ENCODE measurements around the gene INPP4B. TPM values are rescaled to one million over a fixed set of nuclear protein-coding genes. Genes with fewer than 3 reads are reported as not detected.
A peak's percentile ranks its signal among the peaks of the same experiment; 100 is the strongest.

The INPP4B gene
- total and polyA plus RNA-seq, 7 experiments from 2014 or later, result 52.8 to 77.5 (median 64.2) TPM

DNA sequence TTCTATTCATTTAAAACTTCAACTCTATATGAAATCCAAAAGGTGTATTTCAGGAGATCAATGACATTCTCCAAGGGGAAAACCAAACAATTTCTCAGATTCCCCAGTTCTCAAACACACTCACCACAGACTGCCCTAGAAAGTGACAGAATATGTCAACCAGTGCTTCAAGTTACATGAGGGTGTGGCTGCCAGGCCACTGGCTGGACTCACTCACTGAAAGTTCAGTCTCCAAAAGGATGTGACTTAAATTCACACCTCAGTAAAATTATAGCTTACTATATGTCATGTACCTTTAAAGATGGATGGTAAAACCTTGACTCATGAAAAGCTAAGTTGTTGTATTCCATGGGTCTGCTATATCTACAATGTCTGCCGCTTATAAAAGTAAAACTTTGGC lies 7.3 kb downstream of the INPP4B start:
- H3K4me1 ChIP-seq (ENCODE audit: control insufficient read depth in 2 of 2, insufficient read depth in 2 of 2, low read length in 2 of 2), result no peaks in the 10 kb centered on the region
- no peak for ATAC-seq

DNA sequence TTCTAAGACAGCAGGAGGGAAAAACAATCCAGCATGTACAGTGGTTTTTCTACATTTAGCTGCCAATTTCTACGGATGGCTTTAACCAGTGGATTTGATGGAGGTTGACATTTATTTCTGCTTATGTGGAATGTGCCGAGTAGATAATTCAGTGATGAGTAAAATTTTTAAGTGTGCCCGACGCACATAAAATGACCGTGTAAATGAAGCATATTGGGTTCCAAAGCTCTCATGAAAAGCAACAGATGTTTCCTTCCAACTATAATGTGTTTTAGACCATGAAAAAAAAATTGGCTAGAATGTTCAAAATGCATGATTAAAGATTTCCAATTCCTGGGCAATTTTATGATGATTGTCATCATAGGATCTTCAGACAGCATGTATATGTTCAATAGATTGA lies 14.1 kb downstream of the INPP4B start:
- Mint-ChIP-seq H3K4me3 (no peak overlapping the region), H3K27ac (no peak overlapping the region), H3K27me3 (peaks cover 0 to 3% (median 0%) of the 10 kb centered on the region in 5 donors), H3K4me1 (no peaks in the 10 kb centered on the region), H3K36me3 (peaks cover 0 to 2% (median 0%) of the 10 kb centered on the region in 5 donors), H3K9me3 (peaks cover 0 to 4% (median 0%) of the 10 kb centered on the region in 11 donors)
- Histone ChIP-seq H3K4me3 (ENCODE audit: low read length) (no peak overlapping the region), H3K36me3 (ENCODE audit: control insufficient read depth in 2 of 3, insufficient read depth in 3 of 3, low read length in 3 of 3) (no peaks in the 10 kb centered on the region), H3K9me3 (ENCODE audit: control insufficient read depth in 2 of 3, low read length in 3 of 3) (no peaks in the 10 kb centered on the region), H3K27ac (ENCODE audit: low read depth, low read length) (no peak overlapping the region), H3K27me3 (ENCODE audit: control insufficient read depth in 2 of 2, insufficient read depth in 2 of 2, low read length in 2 of 2) (no peaks in the 10 kb centered on the region), H3K4me1 (ENCODE audit: control insufficient read depth in 2 of 2, insufficient read depth in 2 of 2, low read length in 2 of 2) (no peaks in the 10 kb centered on the region)
- ChIA-PET POLR2A (no interaction called here), CTCF (interaction anchor here (1.1 kb wide), 1 partner anchor 703 kb away, joined by 4 read pairs; no protein-coding TSS in a partner anchor)
- intact Hi-C loops (cut with micrococcal nuclease), result loop anchor here in 1 of 2 donors (5.0 kb wide), 1 partner anchor 90 kb away; no protein-coding TSS in a partner anchor
- no peak for ATAC-seq
- no peak for DNase-seq

More for the DNA sequence above, 7.3 kb downstream of the INPP4B start:
- Mint-ChIP-seq H3K4me3 (no peak overlapping the region), H3K27me3 (no peaks in the 10 kb centered on the region), H3K36me3 (no peaks in the 10 kb centered on the region), H3K9me3 (no peaks in the 10 kb centered on the region), H3K27ac (no peak overlapping the region), H3K4me1 (peaks cover 0 to 9% (median 2%) of the 10 kb centered on the region in 7 donors)
- intact Hi-C loops (cut with micrococcal nuclease), result no loop called here
- CTCF ChIA-PET, result interaction anchor here (0.7 to 2.0 kb wide), 2 partner anchors 204 to 710 kb away, joined by 3 to 11 read pairs; no protein-coding TSS in a partner anchor
- no peak for DNase-seq
- POLR2A ChIA-PET, result interaction anchor here (0.6 kb wide), 1 partner anchor 644 kb away, joined by 4 read pairs; no protein-coding TSS in a partner anchor
- no peaks in the 10 kb centered on the region for H3K36me3 ChIP-seq (ENCODE audit: control insufficient read depth in 2 of 3, insufficient read depth in 3 of 3, low read length in 3 of 3)
- H3K27me3 ChIP-seq (ENCODE audit: control insufficient read depth in 2 of 2, insufficient read depth in 2 of 2, low read length in 2 of 2), result no peaks in the 10 kb centered on the region
- no peak overlapping the region for H3K4me3 ChIP-seq (ENCODE audit: low read length)
- no peaks in the 10 kb centered on the region for H3K9me3 ChIP-seq (ENCODE audit: control insufficient read depth in 2 of 3, low read length in 3 of 3)
- H3K27ac ChIP-seq (ENCODE audit: low read depth, low read length), result no peak overlapping the region

GRCh38 chr4:142826503-142827241 lies 19.4 kb downstream of the INPP4B start:
- CTCF ChIA-PET, result no interaction called here
- Histone ChIP-seq H3K36me3 (ENCODE audit: control insufficient read depth in 2 of 3, insufficient read depth in 3 of 3, low read length in 3 of 3) (no peaks in the 10 kb centered on the region), H3K4me3 (ENCODE audit: low read length) (no peak overlapping the region), H3K27ac (ENCODE audit: low read depth, low read length) (no peak overlapping the region), H3K9me3 (ENCODE audit: control insufficient read depth in 2 of 3, low read length in 3 of 3) (no peaks in the 10 kb centered on the region), H3K4me1 (ENCODE audit: control insufficient read depth in 2 of 2, insufficient read depth in 2 of 2, low read length in 2 of 2) (no peaks in the 10 kb centered on the region), H3K27me3 (ENCODE audit: control insufficient read depth in 2 of 2, insufficient read depth in 2 of 2, low read length in 2 of 2) (no peaks in the 10 kb centered on the region)
- DNase-seq (no peak), ATAC-seq (no peak)
- intact Hi-C loops (cut with micrococcal nuclease), result no loop called here
- no peak overlapping the region for H3K4me3 Mint-ChIP-seq
- H3K27me3 Mint-ChIP-seq, result peaks cover 0 to 7% (median 0%) of the 10 kb centered on the region in 5 donors
- no peak overlapping the region for H3K27ac Mint-ChIP-seq
- POLR2A ChIA-PET, result no interaction called here
- H3K9me3 Mint-ChIP-seq, result peaks cover 0 to 4% (median 0%) of the 10 kb centered on the region in 11 donors
- H3K36me3 Mint-ChIP-seq, result peaks cover 0 to 7% (median 0%) of the 10 kb centered on the region in 5 donors
- peaks cover 0 to 1% (median 0%) of the 10 kb centered on the region in 7 donors for H3K4me1 Mint-ChIP-seq

DNA sequence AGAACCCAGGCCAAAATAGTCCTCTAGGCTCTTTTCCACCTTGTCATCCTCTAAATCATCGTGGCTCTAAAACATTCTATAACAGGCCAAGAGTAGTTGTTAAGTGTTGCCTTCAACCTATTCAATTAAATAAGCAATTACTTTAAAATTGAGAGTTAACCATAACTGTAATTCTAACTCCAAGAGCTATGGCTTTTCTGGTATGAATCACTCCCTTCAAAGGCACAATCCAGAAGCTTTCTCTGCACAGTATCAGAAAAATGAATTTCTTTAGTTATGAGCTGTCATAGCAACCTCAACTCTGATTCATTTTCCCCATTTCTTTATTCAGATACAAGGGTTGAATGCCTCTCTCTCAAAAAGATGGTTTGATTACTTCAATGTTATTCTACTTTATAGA lies 21.7 kb downstream of the INPP4B start:
- Histone ChIP-seq H3K27ac (ENCODE audit: low read depth, low read length) (no peak overlapping the region), H3K27me3 (ENCODE audit: control insufficient read depth in 2 of 2, insufficient read depth in 2 of 2, low read length in 2 of 2) (no peaks in the 10 kb centered on the region), H3K4me3 (ENCODE audit: low read length) (no peak overlapping the region), H3K9me3 (ENCODE audit: control insufficient read depth in 2 of 3, low read length in 3 of 3) (no peaks in the 10 kb centered on the region), H3K36me3 (ENCODE audit: control insufficient read depth in 2 of 3, insufficient read depth in 3 of 3, low read length in 3 of 3) (no peaks in the 10 kb centered on the region), H3K4me1 (ENCODE audit: control insufficient read depth in 2 of 2, insufficient read depth in 2 of 2, low read length in 2 of 2) (no peaks in the 10 kb centered on the region)
- Mint-ChIP-seq H3K4me3 (no peak overlapping the region), H3K27me3 (peaks cover 0 to 4% (median 0%) of the 10 kb centered on the region in 5 donors), H3K36me3 (peaks cover 0 to 14% (median 3%) of the 10 kb centered on the region in 5 donors), H3K4me1 (peaks cover 0 to 1% (median 0%) of the 10 kb centered on the region in 7 donors), H3K9me3 (peaks cover 0 to 5% (median 0%) of the 10 kb centered on the region in 11 donors), H3K27ac (no peak overlapping the region)
- ATAC-seq (no peak), DNase-seq (no peak)
- POLR2A ChIA-PET, result no interaction called here
- intact Hi-C loops (cut with micrococcal nuclease), result no loop called here
- CTCF ChIA-PET, result no interaction called here

DNA sequence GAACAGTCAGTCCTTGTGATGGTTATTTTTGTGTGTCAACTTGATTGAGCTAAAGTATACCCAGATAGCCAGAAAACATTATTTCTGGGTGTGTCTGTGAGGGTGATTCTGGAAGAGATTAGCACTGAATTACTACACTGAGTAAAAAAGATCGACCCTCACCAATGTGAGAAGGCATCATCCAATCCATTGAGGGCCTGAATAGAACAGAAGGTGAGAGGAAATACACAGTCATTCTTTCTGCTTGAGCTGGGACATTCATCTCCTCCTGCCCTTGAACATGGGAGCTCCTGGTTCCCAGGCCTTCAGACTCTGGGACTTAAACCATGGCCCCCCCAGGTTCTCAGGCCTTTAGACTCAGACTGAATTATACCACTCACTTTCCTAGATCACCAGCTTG lies 22.3 kb downstream of the INPP4B start:
- H3K27me3 Mint-ChIP-seq, result peaks cover 0 to 4% (median 0%) of the 10 kb centered on the region in 5 donors
- no peak overlapping the region for H3K27ac Mint-ChIP-seq
- Histone ChIP-seq H3K4me3 (ENCODE audit: low read length) (no peak overlapping the region), H3K27ac (ENCODE audit: low read depth, low read length) (no peak overlapping the region), H3K36me3 (ENCODE audit: control insufficient read depth in 2 of 3, insufficient read depth in 3 of 3, low read length in 3 of 3) (no peaks in the 10 kb centered on the region), H3K9me3 (ENCODE audit: control insufficient read depth in 2 of 3, low read length in 3 of 3) (no peaks in the 10 kb centered on the region), H3K27me3 (ENCODE audit: control insufficient read depth in 2 of 2, insufficient read depth in 2 of 2, low read length in 2 of 2) (no peaks in the 10 kb centered on the region), H3K4me1 (ENCODE audit: control insufficient read depth in 2 of 2, insufficient read depth in 2 of 2, low read length in 2 of 2) (no peaks in the 10 kb centered on the region)
- peaks cover 0 to 1% (median 0%) of the 10 kb centered on the region in 7 donors for H3K4me1 Mint-ChIP-seq
- H3K9me3 Mint-ChIP-seq, result peaks cover 0 to 5% (median 0%) of the 10 kb centered on the region in 11 donors
- POLR2A ChIA-PET, result no interaction called here
- CTCF ChIA-PET, result no interaction called here
- ATAC-seq, result no peak
- intact Hi-C loops (cut with micrococcal nuclease), result no loop called here
- no peak for DNase-seq
- no peak overlapping the region for H3K4me3 Mint-ChIP-seq
- H3K36me3 Mint-ChIP-seq, result peaks cover 0 to 15% (median 3%) of the 10 kb centered on the region in 5 donors

DNA sequence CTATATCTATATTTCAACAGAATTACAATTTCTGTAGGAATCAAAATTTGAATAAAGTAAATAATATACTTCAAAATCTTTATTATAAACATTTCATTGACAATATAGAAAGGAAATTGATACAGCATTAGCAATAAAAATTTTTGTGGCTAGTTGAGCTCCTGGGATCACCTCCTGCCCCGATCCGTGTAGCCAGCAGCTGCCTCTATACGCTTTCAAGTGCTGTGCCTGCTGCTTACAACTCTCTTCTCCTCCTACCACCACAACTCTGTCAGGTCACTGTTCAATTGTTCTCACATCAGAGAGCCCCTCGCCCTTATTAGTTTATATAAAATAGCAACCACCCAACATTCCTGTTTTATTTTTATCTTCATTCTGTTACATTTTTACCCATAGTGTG lies 27.6 kb downstream of the INPP4B start:
- Histone ChIP-seq H3K4me3 (ENCODE audit: low read length) (no peak overlapping the region), H3K36me3 (ENCODE audit: control insufficient read depth in 2 of 3, insufficient read depth in 3 of 3, low read length in 3 of 3) (no peaks in the 10 kb centered on the region), H3K27me3 (ENCODE audit: control insufficient read depth in 2 of 2, insufficient read depth in 2 of 2, low read length in 2 of 2) (no peaks in the 10 kb centered on the region), H3K9me3 (ENCODE audit: control insufficient read depth in 2 of 3, low read length in 3 of 3) (no peaks in the 10 kb centered on the region), H3K27ac (ENCODE audit: low read depth, low read length) (no peak overlapping the region), H3K4me1 (ENCODE audit: control insufficient read depth in 2 of 2, insufficient read depth in 2 of 2, low read length in 2 of 2) (peaks cover 0 to 11% of the 10 kb centered on the region in 2 donors)
- no peak overlapping the region for H3K27ac Mint-ChIP-seq
- peaks cover 6 to 20% (median 17%) of the 10 kb centered on the region in 7 donors for H3K4me1 Mint-ChIP-seq
- peak overlapping the region in 1 of 10 donors; percentile 25 for H3K4me3 Mint-ChIP-seq
- POLR2A ChIA-PET, result interaction anchor here (0.6 kb wide), 1 partner anchor 683 kb away, joined by 3 read pairs; no protein-coding TSS in a partner anchor
- H3K9me3 Mint-ChIP-seq, result peaks cover 0 to 5% (median 0%) of the 10 kb centered on the region in 11 donors
- no peak for ATAC-seq
- DNase-seq, result no peak
- H3K36me3 Mint-ChIP-seq, result peaks cover 0 to 12% (median 3%) of the 10 kb centered on the region in 5 donors
- no peaks in the 10 kb centered on the region for H3K27me3 Mint-ChIP-seq
- CTCF ChIA-PET, result no interaction called here
- intact Hi-C loops (cut with micrococcal nuclease), result no loop called here
